HEK293 (cell line): ENCODE measurements around the gene CACNA1D.

Experiments
- CTCF ChIA-PET: fragments of 350-600 bp; formaldehyde crosslinking; extraction: SDS; loops from one replicate; lab custom pipeline; 2021; ENCODE audit warnings: antibody characterized with exemption; lab: Yijun Ruan, JAX
- POLR2A ChIA-PET: fragments of 300-600 bp; formaldehyde crosslinking; extraction: SDS; loops from one replicate; lab custom pipeline; 2020; ENCODE audit warnings: antibody characterized with exemption, inconsistent platforms; lab: Yijun Ruan, JAX
- H3K27ac ChIP-seq: fragments of 200-500 bp; sonication (Bioruptor generic); 2 replicates; pipeline ENCODE4 v1.5.1; 2014; ENCODE audit warnings: low read depth, low read length, control low read depth, inconsistent platforms; ENCODE audit errors: extremely low read depth
- H3K36me3 ChIP-seq, 2 experiments: fragments of 200-500 bp in 1 of 2; sonication (Bioruptor generic) in 1 of 2; 1 replicate in 1 of 2; 2 replicates in 1 of 2; pipeline ENCODE4 v1.5.1; 2014 to 2017; ENCODE audit warnings: inconsistent platforms in 2 of 2, low read length in 2 of 2; ENCODE audit not compliant: control insufficient read depth in 2 of 2, insufficient read depth in 1 of 2
- H3K4me1 ChIP-seq: fragments of 200-500 bp; sonication (Bioruptor generic); 2 replicates; pipeline ENCODE4 v1.5.1; 2014; ENCODE audit warnings: mild to moderate bottlenecking, low read length, inconsistent platforms; ENCODE audit not compliant: control insufficient read depth, insufficient read depth
- H3K4me3 ChIP-seq: 2 replicates; pipeline ENCODE4 v1.5.1; 2011; ENCODE audit warnings: low read depth, mild to moderate bottlenecking, control low read depth, low read length, moderate library complexity
- H3K9me3 ChIP-seq: fragments of 200-500 bp; sonication (Bioruptor generic); 2 replicates; pipeline ENCODE4 v1.5.1; 2014; ENCODE audit warnings: low read depth, low read length, inconsistent platforms; ENCODE audit not compliant: control insufficient read depth, insufficient read depth
- BCL11A ChIP-seq: fragments of 450-650 bp; formaldehyde crosslinking; IDR thresholded peaks from 2 replicates; pipeline ENCODE4 v1.5.1; 2016; ENCODE audit warnings: low read depth, missing biosample characterization, missing genetic modification characterization
- GLIS2 ChIP-seq: fragments of 450-650 bp; formaldehyde crosslinking; IDR thresholded peaks from 2 replicates; pipeline ENCODE4 v1.5.1; 2016; ENCODE audit warnings: missing biosample characterization, missing genetic modification characterization
- KLF7 ChIP-seq: fragments of 450-650 bp; formaldehyde crosslinking; IDR thresholded peaks from 2 replicates; pipeline ENCODE4 v1.5.1; 2016; ENCODE audit warnings: missing biosample characterization, missing genetic modification characterization, borderline replicate concordance
- MEIS1 ChIP-seq: sonication (generic); formaldehyde crosslinking; IDR thresholded peaks from 2 replicates; pipeline ENCODE4 v1.8.1; 2022; ENCODE audit warnings: missing genetic modification reagents, mild to moderate bottlenecking, borderline replicate concordance
- PRDM1 ChIP-seq: fragments of 450-650 bp; formaldehyde crosslinking; IDR thresholded peaks from 2 replicates; pipeline ENCODE4; 2016; ENCODE audit warnings: missing biosample characterization, missing genetic modification characterization
- REPIN1 ChIP-seq: fragments of 450-650 bp; formaldehyde crosslinking; IDR thresholded peaks from 2 replicates; pipeline ENCODE4 v1.5.1; 2017; ENCODE audit warnings: missing biosample characterization, missing genetic modification characterization, low read depth
- SP7 ChIP-seq: fragments of 450-650 bp; formaldehyde crosslinking; IDR thresholded peaks from 2 replicates; pipeline ENCODE4 v1.5.1; 2016; ENCODE audit warnings: missing biosample characterization, missing genetic modification characterization
- ZBTB17 ChIP-seq: fragments of 450-650 bp; formaldehyde crosslinking; IDR thresholded peaks from 2 replicates; pipeline ENCODE4 v1.5.1; 2016; ENCODE audit warnings: missing biosample characterization, missing genetic modification characterization
- ZEB2 ChIP-seq: fragments of 450-650 bp; formaldehyde crosslinking; IDR thresholded peaks from 2 replicates; pipeline ENCODE4 v1.5.1; 2016; ENCODE audit warnings: missing biosample characterization, missing genetic modification characterization
- ZNF341 ChIP-seq: fragments of 450-650 bp; formaldehyde crosslinking; IDR thresholded peaks from 2 replicates; pipeline ENCODE4; 2016; ENCODE audit warnings: low read depth, missing biosample characterization, missing genetic modification characterization
- ZNF596 ChIP-seq: fragments of 450-650 bp; IDR thresholded peaks from 2 replicates; pipeline ENCODE4 v1.5.0; 2018; ENCODE audit warnings: missing biosample characterization, mild to moderate bottlenecking, missing genetic modification characterization, moderate library complexity
- ZNF777 ChIP-seq: fragments of 450-650 bp; formaldehyde crosslinking; IDR thresholded peaks from 2 replicates; pipeline ENCODE4 v1.5.1; 2017; ENCODE audit warnings: missing biosample characterization, missing genetic modification characterization, borderline replicate concordance
- ZNF843 ChIP-seq: fragments of 450-650 bp; formaldehyde crosslinking; IDR thresholded peaks from 2 replicates; pipeline ENCODE4 v1.5.1; 2016; ENCODE audit warnings: missing biosample characterization, missing genetic modification characterization
- TF ChIP-seq, protein P1 (sequence below): fragments of 450-650 bp; formaldehyde crosslinking; conservative IDR thresholded peaks from 2 replicates; pipeline ENCODE4 v1.5.1; 2016; ENCODE audit warnings: low read depth, missing biosample characterization, missing genetic modification characterization
- TF ChIP-seq, protein P2 (sequence below): fragments of 450-650 bp; formaldehyde crosslinking; IDR thresholded peaks from 2 replicates; pipeline ENCODE4 v1.5.1; 2016; ENCODE audit warnings: missing biosample characterization, missing genetic modification characterization, low read depth
- TF ChIP-seq, protein P3 (sequence below): fragments of 450-650 bp; formaldehyde crosslinking; IDR thresholded peaks from 2 replicates; pipeline ENCODE4 v1.5.1; 2016; ENCODE audit warnings: missing biosample characterization, missing genetic modification characterization, low read depth
- TF ChIP-seq, protein P4 (sequence below): fragments of 450-650 bp; formaldehyde crosslinking; IDR thresholded peaks from 2 replicates; pipeline ENCODE4 v1.5.1; 2016; ENCODE audit warnings: missing biosample characterization, missing genetic modification characterization
- TF ChIP-seq, protein P5 (sequence below): fragments of 450-650 bp; formaldehyde crosslinking; IDR thresholded peaks from 2 replicates; pipeline ENCODE4 v1.5.1; 2017; ENCODE audit warnings: missing biosample characterization, missing genetic modification characterization
- TF ChIP-seq, protein P6 (sequence below): fragments of 450-650 bp; formaldehyde crosslinking; IDR thresholded peaks from 2 replicates; pipeline ENCODE4 v1.5.1; 2016; ENCODE audit warnings: missing biosample characterization, missing genetic modification characterization

The CACNA1D gene

DNA sequence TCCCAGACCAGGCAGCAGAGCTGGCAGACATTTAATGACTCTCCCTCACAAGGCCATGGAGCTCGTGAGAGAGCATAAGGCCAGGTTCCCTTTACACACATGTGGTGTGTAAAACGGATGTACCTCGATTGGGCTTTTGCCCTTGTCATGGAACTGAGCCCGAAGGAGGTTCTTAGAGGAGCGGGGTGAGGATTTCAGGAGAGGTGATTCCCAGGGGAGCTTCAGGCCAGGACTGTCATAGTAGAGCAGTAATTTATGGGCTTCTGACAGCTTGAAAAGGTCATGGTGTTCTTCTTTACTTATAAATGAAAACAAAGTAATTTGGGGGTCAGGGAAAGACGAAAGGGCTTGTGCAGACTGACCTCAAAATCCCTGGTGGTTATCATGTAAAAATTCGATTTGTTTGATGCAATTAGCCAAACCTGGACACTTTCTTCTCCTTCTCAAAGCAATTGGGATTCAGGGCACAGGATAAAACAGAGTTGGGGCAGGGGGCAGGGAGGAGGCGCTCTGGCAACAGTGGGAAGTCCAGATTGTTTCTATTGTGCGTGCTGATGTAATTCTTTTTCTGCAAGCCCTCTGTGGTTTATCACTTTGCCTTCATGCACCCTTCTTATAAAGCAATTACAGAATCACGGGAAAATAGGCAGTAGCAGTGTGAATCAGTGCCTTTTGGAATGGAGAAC is 51.0 kb downstream of the CACNA1D start (continued):
- TF ChIP-seq BCL11A (tag by site-specific recombination), result no peak
- TF ChIP-seq, protein P1, sequence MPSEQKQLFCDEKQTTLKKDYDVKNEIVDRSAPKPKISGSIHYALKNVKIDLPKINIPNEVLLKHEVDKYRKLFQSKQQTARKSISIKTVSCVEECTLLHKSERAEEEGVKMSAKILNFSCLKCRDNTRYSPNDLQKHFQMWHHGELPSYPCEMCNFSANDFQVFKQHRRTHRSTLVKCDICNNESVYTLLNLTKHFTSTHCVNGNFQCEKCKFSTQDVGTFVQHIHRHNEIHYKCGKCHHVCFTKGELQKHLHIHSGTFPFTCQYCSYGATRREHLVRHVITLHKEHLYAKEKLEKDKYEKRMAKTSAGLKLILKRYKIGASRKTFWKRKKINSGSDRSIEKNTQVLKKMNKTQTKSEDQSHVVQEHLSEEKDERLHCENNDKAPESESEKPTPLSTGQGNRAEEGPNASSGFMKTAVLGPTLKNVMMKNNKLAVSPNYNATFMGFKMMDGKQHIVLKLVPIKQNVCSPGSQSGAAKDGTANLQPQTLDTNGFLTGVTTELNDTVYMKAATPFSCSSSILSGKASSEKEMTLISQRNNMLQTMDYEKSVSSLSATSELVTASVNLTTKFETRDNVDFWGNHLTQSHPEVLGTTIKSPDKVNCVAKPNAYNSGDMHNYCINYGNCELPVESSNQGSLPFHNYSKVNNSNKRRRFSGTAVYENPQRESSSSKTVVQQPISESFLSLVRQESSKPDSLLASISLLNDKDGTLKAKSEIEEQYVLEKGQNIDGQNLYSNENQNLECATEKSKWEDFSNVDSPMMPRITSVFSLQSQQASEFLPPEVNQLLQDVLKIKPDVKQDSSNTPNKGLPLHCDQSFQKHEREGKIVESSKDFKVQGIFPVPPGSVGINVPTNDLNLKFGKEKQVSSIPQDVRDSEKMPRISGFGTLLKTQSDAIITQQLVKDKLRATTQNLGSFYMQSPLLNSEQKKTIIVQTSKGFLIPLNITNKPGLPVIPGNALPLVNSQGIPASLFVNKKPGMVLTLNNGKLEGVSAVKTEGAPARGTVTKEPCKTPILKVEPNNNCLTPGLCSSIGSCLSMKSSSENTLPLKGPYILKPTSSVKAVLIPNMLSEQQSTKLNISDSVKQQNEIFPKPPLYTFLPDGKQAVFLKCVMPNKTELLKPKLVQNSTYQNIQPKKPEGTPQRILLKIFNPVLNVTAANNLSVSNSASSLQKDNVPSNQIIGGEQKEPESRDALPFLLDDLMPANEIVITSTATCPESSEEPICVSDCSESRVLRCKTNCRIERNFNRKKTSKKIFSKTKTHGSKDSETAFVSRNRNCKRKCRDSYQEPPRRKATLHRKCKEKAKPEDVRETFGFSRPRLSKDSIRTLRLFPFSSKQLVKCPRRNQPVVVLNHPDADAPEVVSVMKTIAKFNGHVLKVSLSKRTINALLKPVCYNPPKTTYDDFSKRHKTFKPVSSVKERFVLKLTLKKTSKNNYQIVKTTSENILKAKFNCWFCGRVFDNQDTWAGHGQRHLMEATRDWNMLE (tag by site-specific recombination), result no peak
- no peak for TF ChIP-seq REPIN1 (tag by site-specific recombination)

DNA sequence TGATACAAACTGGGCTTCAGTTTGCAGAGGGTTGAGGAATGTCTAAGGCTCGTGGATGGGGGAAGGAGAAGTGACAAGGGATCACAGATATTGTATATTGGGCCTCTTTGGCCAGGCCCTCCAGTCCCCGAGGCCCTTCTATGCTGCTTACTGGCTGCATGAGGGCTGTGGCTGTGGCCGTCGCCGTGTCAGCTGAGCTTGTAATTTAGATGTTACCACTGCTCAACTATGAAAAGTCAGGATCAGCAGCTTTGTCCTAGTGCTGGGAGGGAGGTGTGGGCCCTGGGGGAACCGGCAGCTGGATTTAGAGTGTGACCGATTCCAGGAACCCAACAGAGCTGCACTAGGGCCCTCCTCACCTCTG is 51.6 kb downstream of the CACNA1D start:
- H3K4me3 ChIP-seq, result no peak overlapping the region
- no peaks in the 10 kb centered on the region for H3K9me3 ChIP-seq
- ChIA-PET CTCF (no interaction called here), POLR2A (no interaction called here)
- H3K36me3 ChIP-seq, result no peaks in the 10 kb centered on the region
- no peaks in the 10 kb centered on the region for H3K4me1 ChIP-seq
- no peak overlapping the region for H3K27ac ChIP-seq
- TF ChIP-seq, protein P2, sequence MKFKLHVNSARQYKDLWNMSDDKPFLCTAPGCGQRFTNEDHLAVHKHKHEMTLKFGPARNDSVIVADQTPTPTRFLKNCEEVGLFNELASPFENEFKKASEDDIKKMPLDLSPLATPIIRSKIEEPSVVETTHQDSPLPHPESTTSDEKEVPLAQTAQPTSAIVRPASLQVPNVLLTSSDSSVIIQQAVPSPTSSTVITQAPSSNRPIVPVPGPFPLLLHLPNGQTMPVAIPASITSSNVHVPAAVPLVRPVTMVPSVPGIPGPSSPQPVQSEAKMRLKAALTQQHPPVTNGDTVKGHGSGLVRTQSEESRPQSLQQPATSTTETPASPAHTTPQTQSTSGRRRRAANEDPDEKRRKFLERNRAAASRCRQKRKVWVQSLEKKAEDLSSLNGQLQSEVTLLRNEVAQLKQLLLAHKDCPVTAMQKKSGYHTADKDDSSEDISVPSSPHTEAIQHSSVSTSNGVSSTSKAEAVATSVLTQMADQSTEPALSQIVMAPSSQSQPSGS (tag by site-specific recombination), result no peak
- TF ChIP-seq, protein P3, sequence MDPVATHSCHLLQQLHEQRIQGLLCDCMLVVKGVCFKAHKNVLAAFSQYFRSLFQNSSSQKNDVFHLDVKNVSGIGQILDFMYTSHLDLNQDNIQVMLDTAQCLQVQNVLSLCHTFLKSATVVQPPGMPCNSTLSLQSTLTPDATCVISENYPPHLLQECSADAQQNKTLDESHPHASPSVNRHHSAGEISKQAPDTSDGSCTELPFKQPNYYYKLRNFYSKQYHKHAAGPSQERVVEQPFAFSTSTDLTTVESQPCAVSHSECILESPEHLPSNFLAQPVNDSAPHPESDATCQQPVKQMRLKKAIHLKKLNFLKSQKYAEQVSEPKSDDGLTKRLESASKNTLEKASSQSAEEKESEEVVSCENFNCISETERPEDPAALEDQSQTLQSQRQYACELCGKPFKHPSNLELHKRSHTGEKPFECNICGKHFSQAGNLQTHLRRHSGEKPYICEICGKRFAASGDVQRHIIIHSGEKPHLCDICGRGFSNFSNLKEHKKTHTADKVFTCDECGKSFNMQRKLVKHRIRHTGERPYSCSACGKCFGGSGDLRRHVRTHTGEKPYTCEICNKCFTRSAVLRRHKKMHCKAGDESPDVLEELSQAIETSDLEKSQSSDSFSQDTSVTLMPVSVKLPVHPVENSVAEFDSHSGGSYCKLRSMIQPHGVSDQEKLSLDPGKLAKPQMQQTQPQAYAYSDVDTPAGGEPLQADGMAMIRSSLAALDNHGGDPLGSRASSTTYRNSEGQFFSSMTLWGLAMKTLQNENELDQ, result no peak
- no peak for TF ChIP-seq SP7 (tag by site-specific recombination)
- TF ChIP-seq, protein P4, sequence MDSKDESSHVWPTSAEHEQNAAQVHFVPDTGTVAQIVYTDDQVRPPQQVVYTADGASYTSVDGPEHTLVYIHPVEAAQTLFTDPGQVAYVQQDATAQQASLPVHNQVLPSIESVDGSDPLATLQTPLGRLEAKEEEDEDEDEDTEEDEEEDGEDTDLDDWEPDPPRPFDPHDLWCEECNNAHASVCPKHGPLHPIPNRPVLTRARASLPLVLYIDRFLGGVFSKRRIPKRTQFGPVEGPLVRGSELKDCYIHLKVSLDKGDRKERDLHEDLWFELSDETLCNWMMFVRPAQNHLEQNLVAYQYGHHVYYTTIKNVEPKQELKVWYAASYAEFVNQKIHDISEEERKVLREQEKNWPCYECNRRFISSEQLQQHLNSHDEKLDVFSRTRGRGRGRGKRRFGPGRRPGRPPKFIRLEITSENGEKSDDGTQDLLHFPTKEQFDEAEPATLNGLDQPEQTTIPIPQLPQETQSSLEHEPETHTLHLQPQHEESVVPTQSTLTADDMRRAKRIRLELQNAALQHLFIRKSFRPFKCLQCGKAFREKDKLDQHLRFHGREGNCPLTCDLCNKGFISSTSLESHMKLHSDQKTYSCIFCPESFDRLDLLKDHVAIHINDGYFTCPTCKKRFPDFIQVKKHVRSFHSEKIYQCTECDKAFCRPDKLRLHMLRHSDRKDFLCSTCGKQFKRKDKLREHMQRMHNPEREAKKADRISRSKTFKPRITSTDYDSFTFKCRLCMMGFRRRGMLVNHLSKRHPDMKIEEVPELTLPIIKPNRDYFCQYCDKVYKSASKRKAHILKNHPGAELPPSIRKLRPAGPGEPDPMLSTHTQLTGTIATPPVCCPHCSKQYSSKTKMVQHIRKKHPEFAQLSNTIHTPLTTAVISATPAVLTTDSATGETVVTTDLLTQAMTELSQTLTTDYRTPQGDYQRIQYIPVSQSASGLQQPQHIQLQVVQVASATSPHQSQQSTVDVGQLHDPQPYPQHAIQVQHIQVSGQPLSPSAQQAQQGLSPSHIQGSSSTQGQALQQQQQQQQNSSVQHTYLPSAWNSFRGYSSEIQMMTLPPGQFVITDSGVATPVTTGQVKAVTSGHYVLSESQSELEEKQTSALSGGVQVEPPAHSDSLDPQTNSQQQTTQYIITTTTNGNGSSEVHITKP (tag by site-specific recombination), result no peak
- no peak for TF ChIP-seq ZNF596 (tag by site-specific recombination)
- TF ChIP-seq, protein P5, sequence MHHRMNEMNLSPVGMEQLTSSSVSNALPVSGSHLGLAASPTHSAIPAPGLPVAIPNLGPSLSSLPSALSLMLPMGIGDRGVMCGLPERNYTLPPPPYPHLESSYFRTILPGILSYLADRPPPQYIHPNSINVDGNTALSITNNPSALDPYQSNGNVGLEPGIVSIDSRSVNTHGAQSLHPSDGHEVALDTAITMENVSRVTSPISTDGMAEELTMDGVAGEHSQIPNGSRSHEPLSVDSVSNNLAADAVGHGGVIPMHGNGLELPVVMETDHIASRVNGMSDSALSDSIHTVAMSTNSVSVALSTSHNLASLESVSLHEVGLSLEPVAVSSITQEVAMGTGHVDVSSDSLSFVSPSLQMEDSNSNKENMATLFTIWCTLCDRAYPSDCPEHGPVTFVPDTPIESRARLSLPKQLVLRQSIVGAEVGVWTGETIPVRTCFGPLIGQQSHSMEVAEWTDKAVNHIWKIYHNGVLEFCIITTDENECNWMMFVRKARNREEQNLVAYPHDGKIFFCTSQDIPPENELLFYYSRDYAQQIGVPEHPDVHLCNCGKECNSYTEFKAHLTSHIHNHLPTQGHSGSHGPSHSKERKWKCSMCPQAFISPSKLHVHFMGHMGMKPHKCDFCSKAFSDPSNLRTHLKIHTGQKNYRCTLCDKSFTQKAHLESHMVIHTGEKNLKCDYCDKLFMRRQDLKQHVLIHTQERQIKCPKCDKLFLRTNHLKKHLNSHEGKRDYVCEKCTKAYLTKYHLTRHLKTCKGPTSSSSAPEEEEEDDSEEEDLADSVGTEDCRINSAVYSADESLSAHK (tag by site-specific recombination), result no peak
- TF ChIP-seq MEIS1 (CRISPR knock-in tag), result no peak
- TF ChIP-seq GLIS2 (tag by site-specific recombination), result no peak
- TF ChIP-seq ZNF777 (tag by site-specific recombination), result no peak
- TF ChIP-seq, protein P6, sequence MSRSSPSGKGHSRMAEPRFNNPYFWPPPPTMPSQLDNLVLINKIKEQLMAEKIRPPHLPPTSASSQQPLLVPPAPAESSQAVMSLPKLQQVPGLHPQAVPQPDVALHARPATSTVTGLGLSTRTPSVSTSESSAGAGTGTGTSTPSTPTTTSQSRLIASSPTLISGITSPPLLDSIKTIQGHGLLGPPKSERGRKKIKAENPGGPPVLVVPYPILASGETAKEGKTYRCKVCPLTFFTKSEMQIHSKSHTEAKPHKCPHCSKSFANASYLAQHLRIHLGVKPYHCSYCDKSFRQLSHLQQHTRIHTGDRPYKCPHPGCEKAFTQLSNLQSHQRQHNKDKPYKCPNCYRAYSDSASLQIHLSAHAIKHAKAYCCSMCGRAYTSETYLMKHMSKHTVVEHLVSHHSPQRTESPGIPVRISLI (tag by site-specific recombination), result no peak
- no peak for TF ChIP-seq ZEB2 (tag by site-specific recombination)
- no peak for TF ChIP-seq BCL11A (tag by site-specific recombination)
- TF ChIP-seq ZNF341, result no peak
- TF ChIP-seq PRDM1 (tag by site-specific recombination), result no peak
- TF ChIP-seq ZBTB17, result no peak
- no peak for TF ChIP-seq KLF7 (tag by site-specific recombination)
- no peak for TF ChIP-seq ZNF843 (tag by site-specific recombination)
